Activated CD4-positive, alpha-beta T cell treated with anti-CD3 and anti-CD28 coated beads, Interleukin-2, amount 10 ng/mL, durations not matched to agents 24 days and 14 days (primary cell): ENCODE data around the gene UCP3. TPM values are rescaled to one million over a fixed set of nuclear protein-coding genes. Genes with fewer than 3 reads are reported as not detected.

ENCODE experiments used
- DNase-seq: peaks from one replicate; pipeline ENCODE4 v3.0.0; 2022
- H3K27ac Mint-ChIP-seq: one replicate; pipeline ENCODE4 v1.8.0; 2022; ENCODE audit warnings: mild to moderate bottlenecking, mixed read lengths
- H3K27me3 Mint-ChIP-seq: one replicate; pipeline ENCODE4 v1.8.0; 2022; ENCODE audit warnings: mixed read lengths
- H3K36me3 Mint-ChIP-seq: one replicate; pipeline ENCODE4 v1.8.0; 2022; ENCODE audit warnings: low read depth, mild to moderate bottlenecking, mixed read lengths
- H3K4me1 Mint-ChIP-seq: one replicate; pipeline ENCODE4 v1.8.0; 2021; ENCODE audit warnings: mixed read lengths
- H3K4me3 Mint-ChIP-seq: one replicate; pipeline ENCODE4 v1.8.0; 2022; ENCODE audit warnings: mild to moderate bottlenecking, moderate library complexity, mixed read lengths
- H3K9me3 Mint-ChIP-seq: one replicate; pipeline ENCODE4 v1.8.0; 2021; ENCODE audit warnings: mixed read lengths
- intact Hi-C: fragments of 100-400 bp; cut with micrococcal nuclease; formaldehyde crosslinking; loops from one replicate; pipeline ENCODE4 v1.15.1; 2023
- total RNA-seq: library from RNA; stranded (reverse); gene quantifications from 2 replicates; pipeline ENCODE4 v1.2.3, GENCODE V29; 2022

UCP3 gene
- total RNA-seq, 1 donor from 2014 or later, result 2.9 TPM

GRCh38 chr11:73957654-73958361 is 51.1 kb downstream of the UCP3 start:
- peaks cover 4% of the 10 kb centered on the region for H3K4me1 Mint-ChIP-seq
- no peak overlapping the region for H3K27ac Mint-ChIP-seq
- no peaks in the 10 kb centered on the region for H3K9me3 Mint-ChIP-seq
- no peak overlapping the region for H3K4me3 Mint-ChIP-seq
- peaks cover 9% of the 10 kb centered on the region for H3K27me3 Mint-ChIP-seq
- H3K36me3 Mint-ChIP-seq, result no peaks in the 10 kb centered on the region
- no peak for DNase-seq
- intact Hi-C loops, result no loop called here

DNA sequence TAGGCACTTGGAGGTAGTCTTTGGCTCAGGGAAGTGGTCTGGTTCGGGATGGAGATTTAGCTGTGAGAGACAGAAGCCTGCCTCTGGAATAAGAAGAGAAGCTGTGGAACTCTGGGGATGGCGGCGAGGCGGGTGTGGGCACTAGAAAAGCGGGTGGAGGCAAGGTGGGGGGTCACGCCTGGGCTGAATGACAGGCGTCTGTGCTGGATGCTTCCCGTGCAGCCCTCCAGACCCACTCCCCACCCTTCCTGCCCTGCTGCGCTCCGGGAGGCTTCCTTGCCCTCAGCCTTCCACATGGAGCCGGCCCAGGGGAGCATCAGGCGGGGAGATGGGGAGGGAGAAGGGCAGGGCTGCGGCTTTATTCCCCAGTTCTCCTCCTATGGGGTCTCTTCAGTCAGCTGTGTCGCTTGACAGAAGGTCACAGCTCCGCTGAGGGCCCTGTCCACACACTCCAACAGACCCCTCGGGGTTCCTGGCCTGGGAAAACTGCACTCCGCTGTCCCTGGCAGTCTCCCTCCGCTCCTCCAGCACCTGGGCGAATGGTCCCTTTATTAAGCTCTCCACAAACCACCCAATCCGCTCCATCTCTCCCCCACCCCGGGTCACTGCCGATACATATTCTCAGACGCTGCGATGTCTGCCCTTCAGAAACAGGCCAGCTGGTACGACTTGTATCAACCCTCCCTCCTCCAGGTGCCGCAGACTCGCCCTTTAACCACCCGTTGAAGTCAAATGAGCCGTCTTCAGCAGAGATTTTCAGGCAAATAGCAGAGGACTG is 51.8 kb downstream of the UCP3 start:
- intact Hi-C loops, result no loop called here
- no peak overlapping the region for H3K27ac Mint-ChIP-seq
- no peaks in the 10 kb centered on the region for H3K9me3 Mint-ChIP-seq
- H3K4me1 Mint-ChIP-seq, result peaks cover 3% of the 10 kb centered on the region
- no peak overlapping the region for H3K4me3 Mint-ChIP-seq
- H3K36me3 Mint-ChIP-seq, result no peaks in the 10 kb centered on the region
- no peak for DNase-seq
- H3K27me3 Mint-ChIP-seq, result peaks cover 9% of the 10 kb centered on the region

GRCh38 chr11:73951797-73952196 is 57.1 kb downstream of the UCP3 start:
- H3K4me1 Mint-ChIP-seq, result no peaks in the 10 kb centered on the region
- H3K27me3 Mint-ChIP-seq, result peaks cover 4% of the 10 kb centered on the region
- DNase-seq, result no peak
- H3K27ac Mint-ChIP-seq, result no peak overlapping the region
- no peaks in the 10 kb centered on the region for H3K36me3 Mint-ChIP-seq
- H3K9me3 Mint-ChIP-seq, result no peaks in the 10 kb centered on the region
- intact Hi-C loops, result no loop called here
- H3K4me3 Mint-ChIP-seq, result no peak overlapping the region

GRCh38 chr11:73950869-73951710 is 57.8 kb downstream of the UCP3 start, which contains the start of gene DNAJB13:
DNAJB13 (plus strand) TSS chr11:73951026; CDS start chr11:73951070, 44 bp downstream.
- Mint-ChIP-seq H3K4me3 (no peak within 1 kb of the TSS), H3K27ac (no peak within 1 kb of the TSS), H3K4me1 (no peaks in the 10 kb centered on the region), H3K36me3 (no peaks in the 10 kb centered on the region), H3K9me3 (no peaks in the 10 kb centered on the region), H3K27me3 (peaks cover 2% of the 10 kb centered on the region)
- peak; percentile 74 for DNase-seq
- intact Hi-C loops, result no loop called here

Other genes starting within 250 kb of the UCP3 start
- gene RAB6A, start 248.0 kb downstream of the UCP3 start, total RNA-seq, result 74.3 and 79.5 TPM in 2 replicates
- gene MRPL48, start 221.2 kb downstream of the UCP3 start, total RNA-seq, result 67.2 and 69.0 TPM in 2 replicates
- 92.7 and 98.0 TPM in 2 replicates for gene COA4, start 132.2 kb downstream of the UCP3 start, total RNA-seq
- gene PAAF1, start 132.1 kb downstream of the UCP3 start, total RNA-seq, result 26.7 and 28.6 TPM in 2 replicates
- gene DNAJB13, start 58.1 kb downstream of the UCP3 start, total RNA-seq, result 0.26 and 1.0 TPM in 2 replicates
- gene UCP2, start 26.2 kb downstream of the UCP3 start, total RNA-seq, result 447 and 452 TPM in 2 replicates
- gene C2CD3, start 161.9 kb upstream of the UCP3 start, total RNA-seq, result 35.1 and 37.4 TPM in 2 replicates
- 66.3 and 69.6 TPM in 2 replicates for gene PPME1, start 162.2 kb upstream of the UCP3 start, total RNA-seq